Measurements from ENCODE around the gene GALNT9. TPM values are rescaled to one million over a fixed set of nuclear protein-coding genes. Genes with fewer than 3 reads are reported as not detected.

The GALNT9 gene
- total RNA-seq, 4 donors from 2014 or later = 0.17 to 0.58 (median 0.46) TPM

- 87% methylated on average over 8 of the region's 41 CpGs for WGBS
- Histone ChIP-seq H3K4me1 (peaks cover 8 to 36% (median 17%) of the 10 kb centered on the region in 4 donors), H3K27ac (replicated peaks in 1 of 4) (no peak overlapping the region), H3K4me3 (no peak overlapping the region), H3K27me3 (no peaks in the 10 kb centered on the region), H3K9me3 (no peaks in the 10 kb centered on the region), H3K36me3 (peaks cover 5 to 53% (median 44%) of the 10 kb centered on the region in 4 donors)
- intact Hi-C loops (cut with DNase I) = loop anchor here (10.0 kb wide), 1 partner anchor 346 kb away; the partner anchor contains the start of gene FBRSL1
- no peak for DNase-seq (ENCODE audit: extremely low spot score)
- TF ChIP-seq EP300 (IDR thresholded peaks at IDR 0.05) = no peak
- no peak for TF ChIP-seq CTCF (IDR thresholded peaks at IDR 0.05)
- TF ChIP-seq POLR2A (IDR thresholded peaks at IDR 0.05; ENCODE audit: low read depth) = no peak
- TF ChIP-seq POLR2AphosphoS5 (IDR thresholded peaks at IDR 0.05) = no peak
Measured at GRCh38 chr12:132148368-132149045, 180.9 kb downstream of the GALNT9 start.

GRCh38 chr12:132147423-132148367 lies 181.7 kb downstream of the GALNT9 start:
- intact Hi-C loops (cut with DNase I) = loop anchor here (10.0 kb wide), 1 partner anchor 347 kb away; the partner anchor contains the start of gene FBRSL1
- 92% methylated on average over 23 of the region's 38 CpGs for WGBS
- Histone ChIP-seq H3K27me3 (no peaks in the 10 kb centered on the region), H3K27ac (replicated peaks in 1 of 4) (no peak overlapping the region), H3K9me3 (no peaks in the 10 kb centered on the region), H3K4me1 (peaks cover 16 to 43% (median 24%) of the 10 kb centered on the region in 4 donors), H3K4me3 (no peak overlapping the region), H3K36me3 (peaks cover 5 to 53% (median 44%) of the 10 kb centered on the region in 4 donors)
- DNase-seq (ENCODE audit: extremely low spot score) = no peak
- TF ChIP-seq EP300 (IDR thresholded peaks at IDR 0.05) (no peak), POLR2A (IDR thresholded peaks at IDR 0.05; ENCODE audit: low read depth) (no peak), POLR2AphosphoS5 (IDR thresholded peaks at IDR 0.05) (no peak), CTCF (IDR thresholded peaks at IDR 0.05) (no peak)

- Histone ChIP-seq H3K4me1 (peaks cover 23 to 51% (median 31%) of the 10 kb centered on the region in 4 donors), H3K4me3 (no peak overlapping the region), H3K36me3 (peaks cover 5 to 51% (median 43%) of the 10 kb centered on the region in 4 donors), H3K9me3 (no peaks in the 10 kb centered on the region), H3K27ac (replicated peaks in 1 of 4) (no peak overlapping the region), H3K27me3 (no peaks in the 10 kb centered on the region)
- no peak for DNase-seq (ENCODE audit: extremely low spot score)
- no peak for TF ChIP-seq POLR2A (IDR thresholded peaks at IDR 0.05; ENCODE audit: low read depth)
- no peak for TF ChIP-seq CTCF (IDR thresholded peaks at IDR 0.05)
- TF ChIP-seq POLR2AphosphoS5 (IDR thresholded peaks at IDR 0.05) = no peak
- no peak for TF ChIP-seq EP300 (IDR thresholded peaks at IDR 0.05)
- 88% methylated on average over 13 of the region's 19 CpGs for WGBS
- intact Hi-C loops (cut with DNase I) = loop anchor here (10.0 kb wide), 1 partner anchor 348 kb away; the partner anchor contains the start of gene FBRSL1
Measured at GRCh38 chr12:132146772-132147422, 182.5 kb downstream of the GALNT9 start.

Small RNAs within 50 kb of the gene (small RNA-seq; reads per million reads assigned to genes)
- 0 reads per million in 3 donors for gene AC138466.3

Other genes with a start within 250 kb of the GALNT9 start
- gene DDX51, start 185.3 kb downstream of the GALNT9 start, total RNA-seq = 10 to 100 TPM in 3 of 4 donors, 1 to 10 TPM in 1; 9.1 to 12.8 (median 11.3) TPM
- 10 to 100 TPM; 10.4 to 15.4 (median 11.5) TPM for gene NOC4L, start 185.1 kb downstream of the GALNT9 start, total RNA-seq
- gene FBRSL1, start 160.6 kb upstream of the GALNT9 start, total RNA-seq = 10 to 100 TPM; 14.4 to 28.1 (median 18.5) TPM